GM23338 (cell line): Measurements from ENCODE around the gene CNOT6. TPM values are rescaled to one million over a fixed set of nuclear protein-coding genes. Genes with fewer than 3 reads are reported as not detected.

Experiments used
- ATAC-seq: fragments of 200-7000 bp; cut with Tn5 transposase; 3 replicates; pipeline ENCODE4 v1.9.1; 2020
- DNase-seq: peaks from one replicate; pipeline ENCODE4 v3.0.0-alpha.2; 2015; ENCODE audit warnings: low spot score
- H2AFZ ChIP-seq: fragments of 200-600 bp; sonication (generic); 2 replicates; pipeline ENCODE4 v1.8.0; 2016; ENCODE audit warnings: antibody characterized with exemption, mild to moderate bottlenecking, moderate library complexity
- H3F3A ChIP-seq: fragments of 200-600 bp; sonication (generic); replicated peaks from 2 replicates; pipeline ENCODE4 v1.8.0; 2017; ENCODE audit warnings: antibody characterized with exemption, mixed run types, low read depth
- H3K27ac ChIP-seq: fragments of 200-600 bp; sonication (generic); 2 replicates; pipeline ENCODE4 v1.6.1; 2016; ENCODE audit warnings: low read depth
- H3K27me3 ChIP-seq: fragments of 200-600 bp; sonication (generic); 2 replicates; pipeline ENCODE4 v1.8.0; 2016; ENCODE audit warnings: mild to moderate bottlenecking, mixed run types, moderate library complexity; ENCODE audit not compliant: insufficient read depth
- H3K36me3 ChIP-seq: fragments of 200-600 bp; sonication (generic); 2 replicates; pipeline ENCODE4 v1.8.0; 2016; ENCODE audit warnings: mild to moderate bottlenecking; ENCODE audit not compliant: insufficient read depth
- H3K4me1 ChIP-seq: fragments of 200-600 bp; sonication (generic); 2 replicates; pipeline ENCODE4 v1.8.0; 2016; ENCODE audit warnings: mild to moderate bottlenecking, moderate library complexity; ENCODE audit not compliant: insufficient read depth
- H3K4me2 ChIP-seq: fragments of 200-600 bp; sonication (generic); 2 replicates; pipeline ENCODE4 v1.7.1; 2017; ENCODE audit warnings: mixed run types
- H3K4me3 ChIP-seq: fragments of 200-600 bp; sonication (generic); 2 replicates; pipeline ENCODE4 v1.6.1; 2016; ENCODE audit warnings: mixed run types
- H3K79me2 ChIP-seq: fragments of 200-600 bp; sonication (generic); replicated peaks from 2 replicates; pipeline ENCODE4 v1.8.0; 2017; ENCODE audit warnings: mild to moderate bottlenecking; ENCODE audit not compliant: insufficient read depth
- H3K9me2 ChIP-seq: fragments of 200-600 bp; sonication (generic); 2 replicates; pipeline ENCODE4 v1.8.0; 2017; ENCODE audit not compliant: insufficient read depth
- H4K20me1 ChIP-seq: fragments of 200-600 bp; sonication (generic); replicated peaks from 2 replicates; pipeline ENCODE4 v1.8.0; 2017; ENCODE audit warnings: mild to moderate bottlenecking; ENCODE audit not compliant: insufficient read depth
- H3K27ac Mint-ChIP-seq: 2 replicates; pipeline ENCODE4 v1.8.0; 2020; ENCODE audit warnings: inconsistent platforms, mild to moderate bottlenecking, moderate library complexity, mixed read lengths
- H3K27me3 Mint-ChIP-seq: 3 replicates; pipeline ENCODE4 v1.8.0; 2022; ENCODE audit warnings: low read depth, mild to moderate bottlenecking, moderate library complexity, mixed read lengths, inconsistent platforms; ENCODE audit not compliant: insufficient read depth, poor library complexity
- H3K36me3 Mint-ChIP-seq: 3 replicates; pipeline ENCODE4 v1.8.0; 2021; ENCODE audit warnings: low read depth, mild to moderate bottlenecking, inconsistent platforms, moderate library complexity, mixed read lengths
- H3K4me1 Mint-ChIP-seq: 3 replicates; pipeline ENCODE4 v1.8.0; 2020; ENCODE audit warnings: mild to moderate bottlenecking, inconsistent platforms, mixed read lengths
- H3K4me3 Mint-ChIP-seq: 3 replicates; pipeline ENCODE4 v1.8.0; 2021; ENCODE audit warnings: moderate library complexity, mild to moderate bottlenecking, inconsistent platforms, mixed read lengths
- H3K9me3 Mint-ChIP-seq: 3 replicates; pipeline ENCODE4 v1.8.0; 2020; ENCODE audit warnings: moderate library complexity, mild to moderate bottlenecking, inconsistent platforms, mixed read lengths
- CREB1 ChIP-seq: fragments of 250-450 bp; sonication (Bioruptor Pico); IDR thresholded peaks from 2 replicates; pipeline ENCODE4 v1.5.0; 2020; ENCODE audit warnings: low read depth, mild to moderate bottlenecking, moderate library complexity
- CTCF ChIP-seq, 2 experiments: fragments of 200-600 bp in 1 of 2; sonication (generic) in 1 of 2; conservative IDR thresholded peaks; 2 replicates each; pipeline versions ENCODE4 v1.5.1 to v1.6.1; 2016 to 2017; ENCODE audit warnings: antibody characterized with exemption in 2 of 2, low read depth in 2 of 2, mild to moderate bottlenecking in 2 of 2, moderate library complexity in 1 of 2
- ETS1 ChIP-seq: IDR thresholded peaks from 2 replicates; pipeline ENCODE4 v1.6.1; 2016; ENCODE audit warnings: antibody characterized with exemption
- EZH2 ChIP-seq: fragments of 200-600 bp; sonication (generic); IDR thresholded peaks from one replicate; pipeline ENCODE4 v1.8.0; 2017; ENCODE audit warnings: antibody characterized with exemption, mild to moderate bottlenecking, low read depth; ENCODE audit not compliant: unreplicated experiment
- EZH2phosphoT487 ChIP-seq: fragments of 200-600 bp; sonication (generic); IDR thresholded peaks from one replicate; pipeline ENCODE4 v1.8.1; 2018; ENCODE audit warnings: antibody characterized with exemption; ENCODE audit not compliant: unreplicated experiment
- JUNB ChIP-seq: IDR thresholded peaks from one replicate; pipeline ENCODE4 v1.6.1; 2016; ENCODE audit warnings: antibody characterized with exemption; ENCODE audit not compliant: unreplicated experiment
- NANOG ChIP-seq: IDR thresholded peaks from 2 replicates; pipeline ENCODE4 v1.6.1; 2016; ENCODE audit warnings: antibody characterized with exemption, borderline replicate concordance
- POLR2AphosphoS5 ChIP-seq: IDR thresholded peaks from 2 replicates; pipeline ENCODE4 v1.6.1; 2016; ENCODE audit warnings: antibody characterized with exemption, low read depth
- REST ChIP-seq: IDR thresholded peaks from one replicate; pipeline ENCODE4 v1.6.1; 2018; ENCODE audit warnings: antibody characterized with exemption; ENCODE audit not compliant: unreplicated experiment
- STAT1 ChIP-seq: IDR thresholded peaks from one replicate; pipeline ENCODE4 v1.6.1; 2016; ENCODE audit warnings: antibody characterized with exemption; ENCODE audit not compliant: unreplicated experiment
- ZNF114 ChIP-seq: fragments of 250-450 bp; sonication (Bioruptor Pico); IDR thresholded peaks from 2 replicates; pipeline ENCODE4 v1.5.0; 2020; ENCODE audit warnings: mild to moderate bottlenecking, moderate library complexity
- ZNF331 ChIP-seq: fragments of 250-450 bp; sonication (Bioruptor Pico); IDR thresholded peaks from 2 replicates; pipeline ENCODE4 v1.5.0; 2020; ENCODE audit warnings: low read depth, mild to moderate bottlenecking, moderate library complexity
- ZNF462 ChIP-seq: fragments of 250-450 bp; sonication (Bioruptor Pico); IDR thresholded peaks from 2 replicates; pipeline ENCODE4 v1.5.0; 2020; ENCODE audit warnings: mild to moderate bottlenecking, moderate library complexity
- polyA plus RNA-seq: library from polyadenylated mRNA; unstranded; fragments of >200 nt; fragmentation: Nextera tagmentation; extraction: Ambion mirVana; gene quantifications from 2 replicates; pipeline ENCODE4 v1.2.1, GENCODE V29; 2016
- total RNA-seq: library from RNA; depleted of rRNA; stranded (reverse); fragments of >200 nt; shearing (Covaris generic); gene quantifications from 2 replicates; pipeline ENCODE4 v1.2.3, GENCODE V29; 2014

Gene CNOT6
- total and polyA plus RNA-seq, 2 experiments from 2014 or later: 14.6 to 38.7 TPM

- Histone ChIP-seq H3K79me2 (peaks cover 81% of the 10 kb centered on the region), H3K36me3 (peaks cover 17% of the 10 kb centered on the region), H2AFZ (no peak overlapping the region), H4K20me1 (peaks cover 43% of the 10 kb centered on the region), H3K27me3 (no peaks in the 10 kb centered on the region), H3K4me1 (no peaks in the 10 kb centered on the region), H3K4me3 (no peak overlapping the region), H3K9me2 (peaks cover 6% of the 10 kb centered on the region; the same call in 1 of the 2 replicates), H3K4me2 (no peak overlapping the region), H3F3A (no peaks in the 10 kb centered on the region), H3K27ac (no peak overlapping the region)
- H3K27ac Mint-ChIP-seq: no peak overlapping the region
- DNase-seq (no peak), ATAC-seq (no peak)
- H3K36me3 Mint-ChIP-seq: peaks cover 77% of the 10 kb centered on the region
- TF ChIP-seq CREB1 (CRISPR knock-in tag) (no peak), EZH2 (no peak), JUNB (no peak), STAT1 (no peak), CTCF (conservative IDR thresholded peaks at IDR 0.05; ENCODE audit: low read depth in 2 of 2) (no peak), EZH2phosphoT487 (no peak), ZNF462 (CRISPR knock-in tag) (no peak), ZNF331 (CRISPR knock-in tag) (no peak), NANOG (no peak), POLR2AphosphoS5 (no peak), ETS1 (no peak), ZNF114 (CRISPR knock-in tag) (no peak), REST (no peak)
- no peak overlapping the region for H3K4me3 Mint-ChIP-seq
- peaks cover 8% of the 10 kb centered on the region for H3K4me1 Mint-ChIP-seq
- H3K9me3 Mint-ChIP-seq: peaks cover 16% of the 10 kb centered on the region
- H3K27me3 Mint-ChIP-seq: peaks cover 6% of the 10 kb centered on the region
Observed at GRCh38 chr5:180535573-180535972, 41.4 kb downstream of the CNOT6 start.
